Esophagus (tissue), 2 donors: Measurements from ENCODE around the gene METTL8. TPM values are rescaled to one million over a fixed set of nuclear protein-coding genes. Genes with fewer than 3 reads are reported as not detected.

Experiments used
- H3K27ac ChIP-seq, 2 donors: one replicate each; pipeline ENCODE4 v1.5.1; 2013; ENCODE audit warnings: low read depth in 2 of 2, mild to moderate bottlenecking in 2 of 2, inconsistent platforms in 1 of 2, low read length in 1 of 2, moderate library complexity in 1 of 2
- H3K27me3 ChIP-seq, 2 donors: one replicate each; pipeline ENCODE4 v1.6.1; 2013; ENCODE audit warnings: low read length in 2 of 2, control low read depth in 1 of 2, mild to moderate bottlenecking in 1 of 2; ENCODE audit not compliant: insufficient read depth in 2 of 2, control insufficient read depth in 1 of 2
- H3K36me3 ChIP-seq, 2 donors: one replicate each; pipeline ENCODE4 v1.6.1; 2013; ENCODE audit warnings: low read length in 1 of 2; ENCODE audit not compliant: control insufficient read depth in 2 of 2, insufficient read depth in 2 of 2
- H3K4me1 ChIP-seq, 2 donors: one replicate each; pipeline ENCODE4 v1.6.1; 2013; ENCODE audit warnings: low read length in 1 of 2; ENCODE audit not compliant: control insufficient read depth in 2 of 2, insufficient read depth in 2 of 2
- H3K4me3 ChIP-seq, 2 donors: one replicate each; pipeline ENCODE4 v1.5.1; 2013; ENCODE audit warnings: low read length in 2 of 2, mild to moderate bottlenecking in 2 of 2, low read depth in 1 of 2, moderate library complexity in 1 of 2
- H3K9me3 ChIP-seq, 2 donors: one replicate each; pipeline ENCODE4 v1.6.1; 2013; ENCODE audit warnings: mild to moderate bottlenecking in 2 of 2, low read depth in 1 of 2, low read length in 1 of 2, moderate library complexity in 1 of 2; ENCODE audit not compliant: control insufficient read depth in 2 of 2, insufficient read depth in 1 of 2
- WGBS, 2 donors: extraction: QIAGEN DNeasy Blood & Tissue Kit; methylation state at CpG; one replicate each; pipeline ENCODE4 v1.1.7; 2013; 5-methylcytosine and 5-hydroxymethylcytosine counted together
- polyA plus RNA-seq, 2 donors: library from polyadenylated mRNA; stranded (reverse); fragments of 200-250 nt; gene quantifications; one replicate each; pipeline ENCODE4 v1.2.3, GENCODE V29; 2013
- donor health status: healthy with polysubstance abuse.
- donor health status: Bipolar disorder and iron deficiency.

The METTL8 gene
- polyA plus RNA-seq, 2 donors: 11.4 to 13.8 TPM

DNA sequence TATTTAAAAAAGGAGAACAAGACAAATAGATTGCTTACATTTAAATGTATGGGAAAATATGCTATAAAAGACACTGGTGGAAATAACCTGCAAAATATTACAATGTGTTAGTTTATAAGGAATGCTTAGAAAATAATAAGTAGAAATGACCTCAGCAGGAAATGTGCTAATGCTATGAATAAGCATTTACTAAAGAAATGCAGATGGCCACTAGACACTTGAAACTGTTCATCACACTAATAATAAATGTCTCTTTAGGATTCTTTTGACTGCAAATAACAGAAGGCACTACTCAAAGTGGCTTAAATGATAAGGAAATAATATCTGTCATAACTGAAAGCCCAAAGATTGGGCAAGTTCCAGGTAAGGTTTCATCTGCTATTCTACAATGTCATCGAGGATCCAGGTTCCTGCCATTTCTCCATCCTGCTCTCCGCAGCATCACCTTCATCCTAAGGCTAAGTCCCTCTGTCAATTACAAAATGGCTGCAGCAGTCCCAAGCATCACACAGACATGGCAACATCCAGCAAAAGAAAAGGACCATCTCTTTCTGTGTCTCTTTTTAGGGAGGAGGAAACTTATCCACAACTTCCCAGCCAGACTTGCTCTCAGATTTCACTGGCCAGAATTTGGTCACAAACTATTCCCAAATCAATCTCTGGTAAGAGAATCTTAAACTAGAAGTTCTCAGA is 21.9 kb downstream of the METTL8 start:
- Histone ChIP-seq H3K27ac (no peak overlapping the region), H3K27me3 (no peaks in the 10 kb centered on the region), H3K9me3 (no peaks in the 10 kb centered on the region), H3K4me1 (no peaks in the 10 kb centered on the region), H3K4me3 (no peak overlapping the region), H3K36me3 (no peaks in the 10 kb centered on the region)
- 93 to 98% methylated on average over 2 of the region's 2 CpGs for WGBS, 2 donors

DNA sequence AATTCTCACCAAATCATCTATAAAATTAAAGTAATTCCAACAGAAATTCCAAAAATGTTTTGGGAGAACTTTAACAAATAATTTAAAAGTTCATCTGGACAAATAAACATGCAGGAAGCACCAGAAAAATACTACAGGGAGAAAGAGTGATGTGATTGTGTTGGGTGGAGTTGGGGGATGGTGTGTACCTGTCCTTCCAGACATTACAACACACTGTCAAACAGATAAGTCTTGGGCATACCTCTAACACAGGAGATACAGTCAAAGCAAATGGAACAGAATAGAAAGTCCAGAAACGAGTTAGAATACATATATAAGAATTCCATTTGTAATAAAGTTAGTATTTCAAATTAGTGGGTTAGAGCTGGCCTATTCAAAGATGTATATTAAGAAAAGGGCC is 22.6 kb downstream of the METTL8 start:
- no peaks in the 10 kb centered on the region for H3K4me1 ChIP-seq
- WGBS, 2 donors: 72 to 76% methylated on average over 1 of the region's 1 CpG

DNA sequence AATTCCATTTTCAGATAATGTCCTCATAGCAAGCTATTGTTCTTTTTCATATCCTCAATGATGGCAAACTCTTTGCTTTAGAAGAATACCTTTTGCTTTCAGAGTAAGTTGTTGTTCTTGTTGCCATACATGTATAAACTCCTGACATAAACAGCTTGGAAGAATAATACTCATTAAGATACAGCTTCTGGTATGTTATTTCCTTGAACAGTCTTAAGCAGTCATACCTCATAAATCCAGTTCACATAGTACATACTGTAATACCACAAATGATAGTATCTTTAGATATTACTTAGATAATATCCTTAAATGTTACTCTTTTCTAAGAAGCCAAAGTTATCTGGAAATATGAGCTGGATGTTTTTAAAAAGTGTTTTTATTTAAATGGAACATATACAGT is 23.2 kb downstream of the METTL8 start:
- Histone ChIP-seq H3K36me3 (no peaks in the 10 kb centered on the region), H3K4me3 (no peak overlapping the region), H3K4me1 (no peaks in the 10 kb centered on the region), H3K27me3 (no peaks in the 10 kb centered on the region), H3K27ac (no peak overlapping the region), H3K9me3 (no peaks in the 10 kb centered on the region)

More for the DNA sequence above, 22.6 kb downstream of the METTL8 start:
- no peak overlapping the region for H3K27ac ChIP-seq
- H3K27me3 ChIP-seq: no peaks in the 10 kb centered on the region
- H3K36me3 ChIP-seq: no peaks in the 10 kb centered on the region
- H3K9me3 ChIP-seq: no peaks in the 10 kb centered on the region
- H3K4me3 ChIP-seq: no peak overlapping the region

DNA sequence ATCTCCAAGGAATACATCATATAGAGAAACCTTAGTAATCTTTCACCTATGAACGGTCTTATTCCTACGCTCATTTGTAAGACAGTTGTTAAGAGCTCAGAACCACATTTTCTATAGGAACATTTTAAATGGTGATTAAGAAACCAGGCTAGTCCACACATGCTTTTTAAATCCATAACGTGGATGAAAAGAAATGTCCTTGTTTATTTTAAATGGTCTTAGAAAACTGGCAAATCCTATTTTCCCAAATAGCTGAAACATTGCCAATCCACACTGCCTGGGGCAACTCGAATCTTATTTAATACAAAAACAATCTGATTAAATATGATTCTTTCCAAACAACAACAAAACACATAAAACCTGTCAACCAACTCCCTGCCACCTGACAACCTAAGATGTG is 23.7 kb downstream of the METTL8 start:
- no peak overlapping the region for H3K4me3 ChIP-seq
- 36 to 52% methylated on average over 4 of the region's 4 CpGs for WGBS, 2 donors

DNA sequence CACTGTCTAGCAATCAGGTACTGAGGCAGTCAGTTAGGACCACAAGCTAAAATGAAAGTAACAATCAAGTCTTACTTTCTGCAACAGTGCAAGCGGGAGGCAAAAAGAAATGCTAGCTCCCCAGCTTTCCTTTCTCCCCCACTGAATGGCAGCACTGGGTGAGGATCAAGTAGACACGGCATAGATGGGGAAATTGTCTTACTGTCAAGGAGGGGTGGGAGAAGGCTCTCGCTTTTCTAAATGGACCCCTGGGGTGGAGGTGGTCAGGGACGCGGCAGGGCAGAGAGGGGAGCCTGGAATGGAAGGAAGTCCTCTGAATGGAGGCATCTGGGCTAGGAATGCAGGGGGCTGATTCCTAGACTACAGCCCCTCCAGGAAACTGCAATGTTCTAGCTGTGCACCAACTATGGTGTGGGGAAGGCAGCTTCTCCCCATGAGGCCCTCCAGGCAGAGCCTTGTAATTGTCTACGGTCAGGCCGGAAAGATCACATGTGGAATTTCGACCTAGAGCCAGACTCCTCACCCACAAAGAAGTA is 24.3 kb downstream of the METTL8 start:
- Histone ChIP-seq H3K4me1 (no peaks in the 10 kb centered on the region), H3K36me3 (no peaks in the 10 kb centered on the region), H3K27me3 (no peaks in the 10 kb centered on the region), H3K9me3 (no peaks in the 10 kb centered on the region), H3K4me3 (peak overlapping the region; percentile 11 to 34), H3K27ac (peak overlapping the region; percentile 22 to 41)
- WGBS, 2 donors: 45 to 68% methylated on average over 8 of the region's 8 CpGs

More for the DNA sequence above, 23.7 kb downstream of the METTL8 start:
- Histone ChIP-seq H3K4me1 (no peaks in the 10 kb centered on the region), H3K9me3 (no peaks in the 10 kb centered on the region), H3K27ac (no peak overlapping the region), H3K27me3 (no peaks in the 10 kb centered on the region), H3K36me3 (no peaks in the 10 kb centered on the region)

GRCh38 chr2:171407676-171408044 is 26.1 kb downstream of the METTL8 start:
- 91 to 96% methylated on average over 1 of the region's 1 CpG for WGBS, 2 donors
- H3K4me1 ChIP-seq: no peaks in the 10 kb centered on the region

DNA sequence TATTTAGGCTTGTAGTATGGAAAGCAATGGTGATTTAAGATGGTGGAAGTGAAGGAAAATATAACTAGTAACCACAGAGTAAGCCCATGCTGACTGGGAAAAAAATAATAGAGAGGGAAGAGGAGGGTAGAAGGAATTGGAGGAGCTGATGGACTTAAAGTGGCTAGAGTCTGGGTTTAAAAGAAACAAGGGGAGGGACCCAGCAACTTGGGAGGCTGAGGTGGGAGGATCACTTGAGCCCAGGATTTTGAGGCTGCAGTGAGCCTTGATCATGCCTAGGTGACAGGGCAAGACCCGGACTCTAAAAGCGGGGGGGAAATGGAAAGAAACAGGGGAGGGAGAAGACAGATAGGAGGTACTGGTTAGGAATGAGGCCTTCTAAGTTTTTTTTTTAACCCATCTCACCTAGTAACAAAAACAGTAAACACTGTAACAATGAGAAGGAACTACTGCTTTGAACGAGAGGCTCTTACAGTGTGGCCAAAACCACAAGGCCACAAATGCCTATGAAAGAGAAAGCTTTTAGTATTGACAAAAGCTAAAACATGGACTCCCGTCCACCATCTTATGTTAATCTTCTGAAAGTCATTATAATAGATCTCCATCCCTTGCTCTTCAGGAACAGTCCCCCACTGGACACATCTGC is 26.6 kb downstream of the METTL8 start:
- 85 to 92% methylated on average over 4 of the region's 4 CpGs for WGBS, 2 donors
- Histone ChIP-seq H3K4me1 (no peaks in the 10 kb centered on the region), H3K36me3 (no peaks in the 10 kb centered on the region), H3K9me3 (no peaks in the 10 kb centered on the region), H3K27me3 (no peaks in the 10 kb centered on the region), H3K27ac (no peak overlapping the region), H3K4me3 (no peak overlapping the region)

More at GRCh38 chr2:171407676-171408044, 26.1 kb downstream of the METTL8 start:
- H3K9me3 ChIP-seq: no peaks in the 10 kb centered on the region
- no peak overlapping the region for H3K27ac ChIP-seq
- H3K4me3 ChIP-seq: no peak overlapping the region
- H3K27me3 ChIP-seq: no peaks in the 10 kb centered on the region
- no peaks in the 10 kb centered on the region for H3K36me3 ChIP-seq

DNA sequence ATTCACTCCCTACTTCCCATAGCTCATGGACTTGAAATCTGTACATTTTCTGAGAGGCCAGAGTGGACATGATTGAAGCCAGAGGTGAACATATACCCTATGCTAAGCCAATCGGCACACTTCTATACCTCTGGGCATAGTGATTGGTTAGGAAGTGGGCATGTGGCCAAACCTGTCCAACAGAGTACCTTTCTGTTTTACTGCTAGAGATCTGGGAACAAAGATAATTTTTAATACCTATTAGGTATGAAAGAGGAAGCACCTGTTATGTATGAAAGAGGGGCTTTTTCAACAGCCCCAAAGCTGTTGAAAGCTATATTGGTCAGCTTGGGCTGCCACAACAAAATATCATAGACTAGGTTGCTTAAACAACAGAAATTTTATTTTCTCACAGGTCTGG is 27.7 kb downstream of the METTL8 start:
- Histone ChIP-seq H3K36me3 (no peaks in the 10 kb centered on the region), H3K27ac (no peak overlapping the region), H3K9me3 (no peaks in the 10 kb centered on the region), H3K4me3 (no peak overlapping the region), H3K4me1 (no peaks in the 10 kb centered on the region), H3K27me3 (no peaks in the 10 kb centered on the region)
- 71 to 86% methylated on average over 1 of the region's 1 CpG for WGBS, 2 donors

- Histone ChIP-seq H3K27me3 (no peaks in the 10 kb centered on the region), H3K4me3 (no peak overlapping the region), H3K36me3 (no peaks in the 10 kb centered on the region), H3K27ac (no peak overlapping the region), H3K4me1 (no peaks in the 10 kb centered on the region), H3K9me3 (no peaks in the 10 kb centered on the region)
- 92 to 96% methylated on average over 1 of the region's 1 CpG for WGBS, 2 donors
Measured at GRCh38 chr2:171405546-171405945, 28.2 kb downstream of the METTL8 start.

- no peaks in the 10 kb centered on the region for H3K4me1 ChIP-seq
- no peak overlapping the region for H3K4me3 ChIP-seq
- H3K27me3 ChIP-seq: no peaks in the 10 kb centered on the region
- 89 to 94% methylated on average over 2 of the region's 2 CpGs for WGBS, 2 donors
- H3K9me3 ChIP-seq: no peaks in the 10 kb centered on the region
- peak overlapping the region in 1 of 2 donors; percentile 19 for H3K27ac ChIP-seq
- no peaks in the 10 kb centered on the region for H3K36me3 ChIP-seq
Measured at GRCh38 chr2:171404719-171405118, 29.1 kb downstream of the METTL8 start.
